Body of pancreas (tissue), 4 donors: ENCODE measurements around the gene DNAJC1. TPM values are rescaled to one million over a fixed set of nuclear protein-coding genes. Genes with fewer than 3 reads are reported as not detected.

Experiments
- ATAC-seq: fragments of 150-250 bp; one replicate; pipeline ENCODE4 v1.9.1; 2016
- DNase-seq, 4 donors: peaks; one replicate each; pipeline ENCODE4 v3.0.0-alpha.2; 2019
- H3K27ac ChIP-seq, 4 donors: fragments of 200-600 bp; sonication (generic); 1 replicate in 3 of 4; 2 replicates in 1 of 4; pipeline versions ENCODE4 v1.5.1 to v1.6.1; 2016 to 2019; ENCODE audit warnings: mild to moderate bottlenecking in 1 of 4, mixed read lengths in 1 of 4, moderate library complexity in 1 of 4
- H3K27me3 ChIP-seq, 2 donors: fragments of 200-600 bp; sonication (generic); one replicate each; pipeline ENCODE4 v1.6.0; 2016; ENCODE audit warnings: mild to moderate bottlenecking in 1 of 2
- H3K36me3 ChIP-seq, 2 donors: fragments of 200-600 bp; sonication (generic); replicated peaks in 1 of 2; 2 replicates each; pipeline ENCODE4 v1.5.1; 2016; ENCODE audit warnings: low read depth in 2 of 2; ENCODE audit not compliant: insufficient read depth in 1 of 2
- H3K4me1 ChIP-seq: fragments of 200-600 bp; sonication (generic); one replicate; pipeline ENCODE4 v1.6.0; 2016
- H3K4me3 ChIP-seq, 2 donors: fragments of 200-600 bp; sonication (generic); 1 replicate in 1 of 2; 2 replicates in 1 of 2; pipeline ENCODE4 v1.5.1; 2016 to 2019
- H3K9me3 ChIP-seq, 3 donors: fragments of 200-600 bp; sonication (generic); 1 replicate in 2 of 3; 2 replicates in 1 of 3; pipeline ENCODE4 v1.5.1; 2016
- CTCF ChIP-seq, 7 experiments: fragments of 450-650 bp in 4 of 7; fragments of 200-600 bp in 3 of 7; sonication (generic) in 3 of 7; IDR thresholded peaks; one replicate each; pipeline ENCODE4 v1.5.1; 2016 to 2019; ENCODE audit warnings: antibody characterized with exemption in 7 of 7
- POLR2A ChIP-seq, 3 donors: fragments of 450-650 bp; IDR thresholded peaks; one replicate each; pipeline ENCODE4 v1.6.1; 2016; ENCODE audit warnings: antibody characterized with exemption in 3 of 3, mild to moderate bottlenecking in 2 of 3
- WGBS, 2 donors: methylation state at CpG; one replicate each; pipeline ENCODE4 v1.1.5; 2017; 5-methylcytosine and 5-hydroxymethylcytosine counted together
- intact Hi-C: fragments of 100-400 bp; cut with DNase I; formaldehyde crosslinking; loops from one replicate; pipeline ENCODE4 v1.15.1; 2023
- total RNA-seq, 2 donors: library from RNA; depleted of rRNA; stranded (reverse); fragments of >200 nt; gene quantifications; one replicate each; pipeline ENCODE4 v1.1.0, GENCODE V29; 2016

Gene DNAJC1
- total RNA-seq, 2 donors from 2014 or later = 45.7 to 90.3 TPM

- DNase-seq = no peak
- no peak overlapping the region for H3K4me3 ChIP-seq
- intact Hi-C loops = no loop called here
- H3K9me3 ChIP-seq = no peaks in the 10 kb centered on the region
- no peak overlapping the region for H3K27ac ChIP-seq
- 95 to 97% methylated on average over 6 of the region's 6 CpGs for WGBS, 2 donors
- no peak for ATAC-seq
- TF ChIP-seq CTCF (IDR thresholded peaks at IDR 0.05) (no peak), POLR2A (IDR thresholded peaks at IDR 0.05) (no peak)
- peaks cover 7% of the 10 kb centered on the region for H3K4me1 ChIP-seq
- H3K36me3 ChIP-seq = no peaks in the 10 kb centered on the region
- no peaks in the 10 kb centered on the region for H3K27me3 ChIP-seq
Measured at GRCh38 chr10:21925851-21926250, 77.7 kb downstream of the DNAJC1 start.

GRCh38 chr10:21924511-21924910 lies 79.0 kb downstream of the DNAJC1 start:
- no peak overlapping the region for H3K27ac ChIP-seq
- peaks cover 7% of the 10 kb centered on the region for H3K4me1 ChIP-seq
- H3K36me3 ChIP-seq = no peaks in the 10 kb centered on the region
- intact Hi-C loops = no loop called here
- no peaks in the 10 kb centered on the region for H3K9me3 ChIP-seq
- no peak for TF ChIP-seq CTCF (IDR thresholded peaks at IDR 0.05)
- no peak for TF ChIP-seq POLR2A (IDR thresholded peaks at IDR 0.05)
- H3K27me3 ChIP-seq = no peaks in the 10 kb centered on the region
- ATAC-seq = no peak
- H3K4me3 ChIP-seq = no peak overlapping the region
- DNase-seq = no peak

- intact Hi-C loops = no loop called here
- no peak overlapping the region for H3K4me3 ChIP-seq
- H3K27me3 ChIP-seq = no peaks in the 10 kb centered on the region
- DNase-seq (no peak), ATAC-seq (no peak)
- no peak overlapping the region for H3K27ac ChIP-seq
- 92 to 97% methylated on average over 3 of the region's 3 CpGs for WGBS, 2 donors
- TF ChIP-seq CTCF (IDR thresholded peaks at IDR 0.05) = no peak
- TF ChIP-seq POLR2A (IDR thresholded peaks at IDR 0.05) = no peak
- no peaks in the 10 kb centered on the region for H3K36me3 ChIP-seq
- H3K4me1 ChIP-seq = no peaks in the 10 kb centered on the region
- no peaks in the 10 kb centered on the region for H3K9me3 ChIP-seq
Measured at GRCh38 chr10:21920633-21921032, 82.9 kb downstream of the DNAJC1 start.

- DNase-seq = no peak
- Histone ChIP-seq H3K4me1 (no peaks in the 10 kb centered on the region), H3K36me3 (peaks cover 0 to 2% of the 10 kb centered on the region in 2 donors), H3K27me3 (no peaks in the 10 kb centered on the region), H3K9me3 (no peaks in the 10 kb centered on the region), H3K4me3 (no peak overlapping the region), H3K27ac (no peak overlapping the region)
- ATAC-seq = no peak
- TF ChIP-seq POLR2A (IDR thresholded peaks at IDR 0.05) = no peak
- no peak for TF ChIP-seq CTCF (IDR thresholded peaks at IDR 0.05)
- intact Hi-C loops = no loop called here
Measured at GRCh38 chr10:21919906-21920305, 83.6 kb downstream of the DNAJC1 start.

- no peaks in the 10 kb centered on the region for H3K9me3 ChIP-seq
- WGBS, 2 donors = 72 to 77% methylated on average over 1 of the region's 1 CpG
- peaks cover 0 to 2% of the 10 kb centered on the region in 2 donors for H3K36me3 ChIP-seq
- H3K27me3 ChIP-seq = no peaks in the 10 kb centered on the region
- intact Hi-C loops = no loop called here
- H3K4me3 ChIP-seq = no peak overlapping the region
- no peak for ATAC-seq
- no peaks in the 10 kb centered on the region for H3K4me1 ChIP-seq
- DNase-seq = no peak
- H3K27ac ChIP-seq = no peak overlapping the region
- TF ChIP-seq POLR2A (IDR thresholded peaks at IDR 0.05) (no peak), CTCF (IDR thresholded peaks at IDR 0.05) (no peak)
Measured at GRCh38 chr10:21919117-21919516, 84.4 kb downstream of the DNAJC1 start.
